GM18858 (cell line): Measurements from ENCODE around the gene NSG1.

ENCODE experiments used
- ATAC-seq: cut with Tn5 transposase; IDR thresholded peaks from one replicate; pipeline ENCODE4 v1.9.1; 2021; ENCODE audit not compliant: unreplicated experiment

NSG1 gene

GRCh38 chr4:4395849-4396627 lies 9.1 kb downstream of the NSG1 start:
- peak; percentile 74 for ATAC-seq

- no peak for ATAC-seq
Measured at GRCh38 chr4:4396628-4397440, 9.9 kb downstream of the NSG1 start.

GRCh38 chr4:4397441-4397819 lies 10.5 kb downstream of the NSG1 start:
- ATAC-seq = no peak

GRCh38 chr4:4398430-4398829 lies 11.5 kb downstream of the NSG1 start:
- no peak for ATAC-seq

- ATAC-seq = no peak
Measured at GRCh38 chr4:4401036-4401435, 14.1 kb downstream of the NSG1 start.

- no peak for ATAC-seq
Measured at GRCh38 chr4:4402966-4403365, 16.1 kb downstream of the NSG1 start.

- no peak for ATAC-seq
Measured at GRCh38 chr4:4405358-4405962, 18.6 kb downstream of the NSG1 start.

- no peak for ATAC-seq
Measured at GRCh38 chr4:4406455-4407298, 19.8 kb downstream of the NSG1 start.

GRCh38 chr4:4407299-4408131 lies 20.6 kb downstream of the NSG1 start:
- ATAC-seq = no peak

- ATAC-seq = no peak
Measured at GRCh38 chr4:4408132-4408523, 21.2 kb downstream of the NSG1 start.

- no peak for ATAC-seq
Measured at GRCh38 chr4:4408576-4409335, 21.9 kb downstream of the NSG1 start.

GRCh38 chr4:4409416-4410115 lies 22.7 kb downstream of the NSG1 start:
- ATAC-seq = no peak

- no peak for ATAC-seq
Measured at GRCh38 chr4:4410271-4410670, 23.4 kb downstream of the NSG1 start.

GRCh38 chr4:4411906-4412305 lies 25.0 kb downstream of the NSG1 start:
- no peak for ATAC-seq

- ATAC-seq = no peak
Measured at GRCh38 chr4:4412641-4413372, 25.9 kb downstream of the NSG1 start.

GRCh38 chr4:4413373-4413725 lies 26.4 kb downstream of the NSG1 start:
- no peak for ATAC-seq

GRCh38 chr4:4413806-4414205 lies 26.9 kb downstream of the NSG1 start:
- no peak for ATAC-seq

GRCh38 chr4:4415107-4415805 lies 28.4 kb downstream of the NSG1 start:
- ATAC-seq = no peak
